H9 (cell line): ENCODE data around the gene FRAS1. TPM values are rescaled to one million over a fixed set of nuclear protein-coding genes. Genes with fewer than 3 reads are reported as not detected.

ENCODE experiments used
- DNase-seq: peaks from one replicate; pipeline ENCODE4 v3.0.0-alpha.2; 2017
- H2AFZ ChIP-seq: one replicate; pipeline ENCODE4 v1.6.1; 2013; ENCODE audit warnings: mild to moderate bottlenecking, low read length, control low read depth, moderate library complexity
- H2AK5ac ChIP-seq: 2 replicates; pipeline ENCODE4 v1.6.1; 2013; ENCODE audit warnings: low read length, control low read depth, mixed read lengths; ENCODE audit not compliant: insufficient read length
- H2BK120ac ChIP-seq: one replicate; pipeline ENCODE4 v1.6.1; 2013; ENCODE audit warnings: low read depth, mild to moderate bottlenecking, low read length, control low read depth, inconsistent platforms; ENCODE audit not compliant: poor library complexity, severe bottlenecking
- H2BK12ac ChIP-seq: 2 replicates; pipeline ENCODE4 v1.6.1; 2013; ENCODE audit warnings: low read length, control low read depth, mixed read lengths, low read depth; ENCODE audit not compliant: insufficient read length
- H2BK15ac ChIP-seq: 2 replicates; pipeline ENCODE4 v1.6.1; 2013; ENCODE audit warnings: low read depth, low read length, control low read depth
- H2BK20ac ChIP-seq: one replicate; pipeline ENCODE4 v1.6.1; 2013; ENCODE audit warnings: low read depth, mild to moderate bottlenecking, low read length, control low read depth, inconsistent platforms; ENCODE audit not compliant: poor library complexity, severe bottlenecking
- H2BK5ac ChIP-seq: 2 replicates; pipeline ENCODE4 v1.6.1; 2013; ENCODE audit warnings: low read length, control low read depth, mixed read lengths; ENCODE audit not compliant: insufficient read length
- H3K14ac ChIP-seq: 2 replicates; pipeline ENCODE4 v1.6.1; 2013; ENCODE audit warnings: low read length, control low read depth; ENCODE audit not compliant: insufficient read depth
- H3K18ac ChIP-seq: 2 replicates; pipeline ENCODE4 v1.6.1; 2013; ENCODE audit warnings: low read depth, mild to moderate bottlenecking, mixed read lengths, low read length, control low read depth; ENCODE audit not compliant: insufficient read length
- H3K23ac ChIP-seq: 2 replicates; pipeline ENCODE4 v1.6.1; 2013; ENCODE audit warnings: low read length, control low read depth, mixed read lengths, low read depth; ENCODE audit not compliant: insufficient read length
- H3K23me2 ChIP-seq: 2 replicates; pipeline ENCODE4 v1.6.1; 2013; ENCODE audit warnings: low read depth, mild to moderate bottlenecking, mixed read lengths, low read length, control low read depth; ENCODE audit not compliant: insufficient read length, poor library complexity, severe bottlenecking
- H3K27ac ChIP-seq: 2 replicates; pipeline ENCODE4 v1.5.1; 2013; ENCODE audit warnings: low read length, control low read depth, mixed read lengths, low read depth; ENCODE audit not compliant: insufficient read length
- H3K27me3 ChIP-seq: 2 replicates; pipeline ENCODE4 v1.6.1; 2013; ENCODE audit warnings: low read length, control low read depth, inconsistent platforms; ENCODE audit not compliant: insufficient read depth
- H3K4ac ChIP-seq: 2 replicates; pipeline ENCODE4 v1.6.1; 2013; ENCODE audit warnings: low read depth, mild to moderate bottlenecking, control low read depth, inconsistent platforms, low read length, moderate library complexity
- H3K4me1 ChIP-seq: 2 replicates; pipeline ENCODE4 v1.6.1; 2013; ENCODE audit warnings: low read length, control low read depth, inconsistent platforms; ENCODE audit not compliant: insufficient read depth
- H3K4me2 ChIP-seq: 2 replicates; pipeline ENCODE4 v1.6.1; 2013; ENCODE audit warnings: low read length, control low read depth, mixed read lengths; ENCODE audit not compliant: insufficient read length, insufficient read depth
- H3K56ac ChIP-seq: 2 replicates; pipeline ENCODE4 v1.6.1; 2013; ENCODE audit warnings: low read depth, mild to moderate bottlenecking, mixed read lengths, low read length, control low read depth; ENCODE audit not compliant: insufficient read length
- H3K79me1 ChIP-seq: 2 replicates; pipeline ENCODE4 v1.6.1; 2013; ENCODE audit warnings: low read depth, mild to moderate bottlenecking, moderate library complexity, low read length, control low read depth, inconsistent platforms; ENCODE audit not compliant: insufficient read depth, poor library complexity, severe bottlenecking
- H3K79me2 ChIP-seq: 2 replicates; pipeline ENCODE4 v1.6.1; 2013; ENCODE audit warnings: low read length, control low read depth, inconsistent platforms; ENCODE audit not compliant: insufficient read depth
- H3K9ac ChIP-seq: 2 replicates; pipeline ENCODE4 v1.6.1; 2013; ENCODE audit warnings: low read length, control low read depth, mixed read lengths; ENCODE audit not compliant: insufficient read length; ENCODE audit errors: extremely low read depth
- H3K9me3 ChIP-seq: one replicate; pipeline ENCODE4 v1.6.1; 2013; ENCODE audit warnings: low read depth, low read length, inconsistent platforms; ENCODE audit not compliant: control insufficient read depth
- H3T11ph ChIP-seq: one replicate; pipeline ENCODE4 v1.6.1; 2013; ENCODE audit warnings: mild to moderate bottlenecking, low read length, control low read depth, inconsistent platforms
- H4K20me1 ChIP-seq: one replicate; pipeline ENCODE4 v1.6.1; 2013; ENCODE audit not compliant: control insufficient read depth, insufficient read length, insufficient read depth
- H4K5ac ChIP-seq: 2 replicates; pipeline ENCODE4 v1.6.1; 2013; ENCODE audit warnings: low read depth, mild to moderate bottlenecking, mixed read lengths, low read length, control low read depth; ENCODE audit not compliant: insufficient read length
- H4K8ac ChIP-seq: replicated peaks from 2 replicates; pipeline ENCODE4 v1.6.1; 2013; ENCODE audit warnings: low read length, control low read depth, mixed read lengths, low read depth; ENCODE audit not compliant: insufficient read length
- H4K91ac ChIP-seq: 2 replicates; pipeline ENCODE4 v1.6.1; 2013; ENCODE audit warnings: low read depth, mild to moderate bottlenecking, moderate library complexity, mixed read lengths, low read length, control low read depth; ENCODE audit not compliant: insufficient read length
- H3K27ac Mint-ChIP-seq, 3 experiments: 2 replicates in 2 of 3; 3 replicates in 1 of 3; pipeline ENCODE4 v1.8.0; 2020 to 2021; ENCODE audit warnings: mixed read lengths in 3 of 3, mild to moderate bottlenecking in 1 of 3, moderate library complexity in 1 of 3
- H3K27me3 Mint-ChIP-seq: 2 replicates; pipeline ENCODE4 v1.8.0; 2021; ENCODE audit warnings: low read depth, mild to moderate bottlenecking, moderate library complexity, mixed read lengths
- H3K36me3 Mint-ChIP-seq, 3 experiments: 2 replicates in 2 of 3; 3 replicates in 1 of 3; pipeline ENCODE4 v1.8.0; 2020 to 2021; ENCODE audit warnings: low read depth in 3 of 3, mixed read lengths in 3 of 3; ENCODE audit not compliant: insufficient read depth in 1 of 3
- H3K4me1 Mint-ChIP-seq, 2 experiments: 2 replicates each; pipeline ENCODE4 v1.8.0; 2020; ENCODE audit warnings: mixed read lengths in 2 of 2
- H3K4me3 Mint-ChIP-seq, 2 experiments: 2 replicates in 1 of 2; 3 replicates in 1 of 2; pipeline ENCODE4 v1.8.0; 2020 to 2021; ENCODE audit warnings: mild to moderate bottlenecking in 2 of 2, mixed read lengths in 2 of 2, moderate library complexity in 1 of 2
- H3K9me3 Mint-ChIP-seq, 2 experiments: 2 replicates in 1 of 2; 3 replicates in 1 of 2; pipeline ENCODE4 v1.8.0; 2020; ENCODE audit warnings: mild to moderate bottlenecking in 2 of 2, mixed read lengths in 2 of 2, moderate library complexity in 1 of 2
- WGBS: extraction: QIAGEN DNeasy Blood & Tissue Kit; methylation state at CpG from one replicate; pipeline ENCODE4 v1.1.7; 2013; ENCODE audit warnings: missing lambda C conversion rate, low lambda C conversion rate, mixed read lengths; ENCODE audit not compliant: insufficient read length; ENCODE audit errors: extremely low coverage; 5-methylcytosine and 5-hydroxymethylcytosine counted together
- total RNA-seq: library from RNA; stranded (reverse); gene quantifications from 2 replicates; pipeline ENCODE4 v1.2.1, GENCODE V29; 2021
- TF ChIP-seq, protein P1 (sequence below): fragments of 200-600 bp; sonication (generic); conservative IDR thresholded peaks from 3 replicates; pipeline ENCODE4 v1.8.0; 2021; ENCODE audit warnings: antibody characterized with exemption, mild to moderate bottlenecking

The FRAS1 gene
- total RNA-seq, 1 experiment from 2014 or later, result 58.5 TPM

GRCh38 chr4:78205591-78205990 is 148.5 kb downstream of the FRAS1 start:
- Histone ChIP-seq H2BK5ac (no peak overlapping the region), H4K8ac (no peak overlapping the region), H2AFZ (no peak overlapping the region), H2AK5ac (no peak overlapping the region), H4K5ac (no peak overlapping the region), H3K9me3 (no peaks in the 10 kb centered on the region), H3K18ac (no peak overlapping the region), H2BK12ac (no peak overlapping the region), H3K23ac (no peak overlapping the region), H3K27me3 (no peaks in the 10 kb centered on the region), H3K79me1 (peaks cover 3% of the 10 kb centered on the region), H3K79me2 (peaks cover 1% of the 10 kb centered on the region; the same call in 1 of the 2 replicates), H4K91ac (no peak overlapping the region), H3T11ph (no peak overlapping the region), H3K56ac (no peak overlapping the region), H3K4me2 (no peak overlapping the region), H3K9ac (no peak overlapping the region), H2BK120ac (no peak overlapping the region), H4K20me1 (no peaks in the 10 kb centered on the region), H3K14ac (no peak overlapping the region), H3K4ac (no peak overlapping the region), H3K27ac (no peak overlapping the region), H2BK15ac (no peak overlapping the region), H2BK20ac (no peak overlapping the region), H3K4me1 (peaks cover 6% of the 10 kb centered on the region; the same call in 1 of the 2 replicates), H3K23me2 (no peaks in the 10 kb centered on the region)
- Mint-ChIP-seq H3K36me3 (peaks cover 0 to 10% (median 6%) of the 10 kb centered on the region in 3 experiments; a peak in 3 of 7 replicates), H3K4me1 (peaks cover 45 to 48% of the 10 kb centered on the region in 2 experiments), H3K9me3 (no peaks in the 10 kb centered on the region), H3K27ac (peak overlapping the region; percentile 7 to 55 (median 41); a peak in 5 of 7 replicates), H3K4me3 (no peak overlapping the region), H3K27me3 (no peaks in the 10 kb centered on the region)
- TF ChIP-seq, protein P1, sequence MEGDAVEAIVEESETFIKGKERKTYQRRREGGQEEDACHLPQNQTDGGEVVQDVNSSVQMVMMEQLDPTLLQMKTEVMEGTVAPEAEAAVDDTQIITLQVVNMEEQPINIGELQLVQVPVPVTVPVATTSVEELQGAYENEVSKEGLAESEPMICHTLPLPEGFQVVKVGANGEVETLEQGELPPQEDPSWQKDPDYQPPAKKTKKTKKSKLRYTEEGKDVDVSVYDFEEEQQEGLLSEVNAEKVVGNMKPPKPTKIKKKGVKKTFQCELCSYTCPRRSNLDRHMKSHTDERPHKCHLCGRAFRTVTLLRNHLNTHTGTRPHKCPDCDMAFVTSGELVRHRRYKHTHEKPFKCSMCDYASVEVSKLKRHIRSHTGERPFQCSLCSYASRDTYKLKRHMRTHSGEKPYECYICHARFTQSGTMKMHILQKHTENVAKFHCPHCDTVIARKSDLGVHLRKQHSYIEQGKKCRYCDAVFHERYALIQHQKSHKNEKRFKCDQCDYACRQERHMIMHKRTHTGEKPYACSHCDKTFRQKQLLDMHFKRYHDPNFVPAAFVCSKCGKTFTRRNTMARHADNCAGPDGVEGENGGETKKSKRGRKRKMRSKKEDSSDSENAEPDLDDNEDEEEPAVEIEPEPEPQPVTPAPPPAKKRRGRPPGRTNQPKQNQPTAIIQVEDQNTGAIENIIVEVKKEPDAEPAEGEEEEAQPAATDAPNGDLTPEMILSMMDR, result no peak
- no peak for DNase-seq
- WGBS, result no CpG with 5 or more reads among the region's 2 CpGs
